Endothelial cell of umbilical vein (primary cell): ENCODE data around the gene ORC5.

Experiments used
- CTCF ChIP-seq, 2 donors: IDR thresholded peaks; 1 replicate in 1 of 2; 2 replicates in 1 of 2; pipeline ENCODE4 v1.5.1; 2011; ENCODE audit warnings: low read length in 2 of 2, mild to moderate bottlenecking in 2 of 2, moderate library complexity in 2 of 2, control low read depth in 1 of 2, inconsistent platforms in 1 of 2, low read depth in 1 of 2; ENCODE audit not compliant: insufficient read depth in 1 of 2; ENCODE audit errors: extremely low read depth in 1 of 2
- EZH2 ChIP-seq: IDR thresholded peaks from 2 replicates; pipeline ENCODE4 v1.6.1; 2012; ENCODE audit warnings: borderline replicate concordance, low read depth, mild to moderate bottlenecking, moderate library complexity, low read length, inconsistent platforms; ENCODE audit not compliant: severe bottlenecking
- FOS ChIP-seq: IDR thresholded peaks from 2 replicates; pipeline ENCODE4 v1.6.1; 2011; ENCODE audit warnings: mild to moderate bottlenecking, low read length, moderate library complexity, borderline replicate concordance; ENCODE audit not compliant: insufficient read depth
- GATA2 ChIP-seq: IDR thresholded peaks from 2 replicates; pipeline ENCODE4 v1.7.0; 2011; ENCODE audit warnings: low read depth, mild to moderate bottlenecking, moderate library complexity, mixed read lengths, low read length; ENCODE audit not compliant: insufficient read length, insufficient read depth
- JUN ChIP-seq: IDR thresholded peaks from 2 replicates; pipeline ENCODE4 v1.6.1; 2011; ENCODE audit warnings: borderline replicate concordance, low read depth; ENCODE audit not compliant: insufficient read length, insufficient read depth
- MAX ChIP-seq: IDR thresholded peaks from 2 replicates; pipeline ENCODE4 v1.6.1; 2011; ENCODE audit not compliant: insufficient read depth, insufficient read length
- MYC ChIP-seq: IDR thresholded peaks from one replicate; pipeline ENCODE4 v1.6.1; 2011; ENCODE audit warnings: mild to moderate bottlenecking, low read depth, low read length
- POLR2A ChIP-seq: IDR thresholded peaks from 2 replicates; pipeline ENCODE4 v1.6.1; 2012; ENCODE audit warnings: low read depth, mild to moderate bottlenecking, control low read depth, low read length
- POLR2AphosphoS5 ChIP-seq: IDR thresholded peaks from 2 replicates; pipeline ENCODE4 v1.6.1; 2012; ENCODE audit warnings: low read depth, mild to moderate bottlenecking, control low read depth, low read length, moderate library complexity; ENCODE audit not compliant: insufficient read depth

GRCh38 chr7:104137971-104138370 lies 69.8 kb downstream of the ORC5 start:
- TF ChIP-seq CTCF (IDR thresholded peaks at IDR 0.05; ENCODE audit: extremely low read depth in 1 of 2, insufficient read depth in 1 of 2, low read depth in 1 of 2, low read length in 2 of 2) (no peak), POLR2AphosphoS5 (no peak), POLR2A (no peak), EZH2 (no peak), MYC (no peak), JUN (no peak), FOS (no peak), MAX (no peak), GATA2 (no peak)
